Stimulated activated CD8-positive, alpha-beta memory T cell treated with anti-CD3 and anti-CD28 coated beads, Interleukin-2, amount 100 ng/mL, for 48 hours (primary cell): ENCODE data around the gene UBD.

ENCODE experiments used
- DNase-seq, 2 donors: peaks; one replicate each; pipeline ENCODE4 v3.0.0-alpha.2; 2020; ENCODE audit warnings: low read depth in 2 of 2

Gene UBD

DNA sequence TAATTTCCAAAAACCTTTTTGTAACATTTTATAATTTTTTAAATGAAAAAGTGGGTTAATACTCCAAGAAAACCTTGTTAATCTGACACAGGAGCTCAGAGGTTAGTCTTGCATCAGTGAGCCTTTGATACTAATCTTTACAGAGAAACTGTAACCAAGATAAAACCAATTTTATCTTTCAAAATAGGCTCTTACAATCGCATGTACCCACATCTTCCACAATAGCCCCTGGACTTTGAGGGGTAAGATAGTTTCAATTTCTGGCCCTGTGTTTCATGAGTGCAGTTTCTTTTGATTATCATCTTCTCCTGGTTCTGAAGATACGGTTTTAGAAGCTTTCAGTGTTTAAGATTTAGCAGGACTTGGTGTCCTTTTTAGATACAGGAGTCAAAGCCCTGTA is 37.3 kb downstream of the UBD start:
- no peak for DNase-seq

DNA sequence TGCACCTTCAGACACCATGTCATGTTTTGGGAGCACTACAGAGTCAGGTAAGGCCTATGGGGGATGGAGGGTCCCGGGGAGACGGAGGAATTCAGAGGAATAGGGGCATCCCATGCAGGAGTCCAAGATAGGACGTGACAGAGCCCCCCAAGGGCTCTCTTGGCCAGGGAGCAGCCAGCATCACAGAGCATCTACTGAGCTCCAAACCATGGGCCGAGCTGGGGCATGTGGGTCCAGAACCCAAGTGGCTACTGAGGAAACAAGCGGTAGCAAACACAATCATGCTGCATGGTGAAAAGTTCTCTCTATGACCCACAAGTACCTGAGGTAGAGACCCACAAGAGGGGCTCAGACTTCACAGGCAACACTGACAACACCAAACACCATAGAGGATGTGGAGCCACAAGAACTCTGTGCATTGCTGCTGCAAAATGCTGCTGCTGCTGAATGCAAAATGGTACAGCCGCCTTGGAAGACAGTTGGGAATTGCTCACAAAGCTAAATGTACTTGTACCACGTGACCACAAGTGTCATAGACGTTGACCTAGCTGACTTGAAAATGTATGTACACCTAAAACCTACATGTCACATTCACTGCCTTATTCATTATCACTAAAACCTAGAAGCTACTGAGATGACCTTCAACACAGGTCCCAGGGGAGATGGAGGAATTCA is 38.4 kb downstream of the UBD start:
- no peak for DNase-seq

DNA sequence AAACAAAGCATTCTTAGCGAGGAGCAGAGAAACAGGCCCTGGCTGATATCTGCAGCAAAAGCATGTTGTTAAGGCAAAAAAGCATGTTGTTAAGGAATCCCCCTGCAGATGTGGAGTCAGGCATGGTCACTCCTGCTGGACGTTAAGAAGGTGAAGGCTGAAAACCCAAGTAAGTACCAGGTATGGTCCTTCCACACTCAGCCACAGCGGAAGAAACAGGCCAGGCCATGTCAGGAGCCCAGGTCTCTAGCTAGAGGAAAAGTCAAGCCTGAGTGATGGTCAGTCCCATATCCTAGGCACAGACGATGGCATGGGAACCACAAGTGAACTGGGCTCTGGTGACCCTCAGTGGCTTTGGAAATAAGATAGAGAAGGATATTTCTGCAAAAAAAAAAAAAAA is 39.3 kb downstream of the UBD start:
- DNase-seq, result no peak

DNA sequence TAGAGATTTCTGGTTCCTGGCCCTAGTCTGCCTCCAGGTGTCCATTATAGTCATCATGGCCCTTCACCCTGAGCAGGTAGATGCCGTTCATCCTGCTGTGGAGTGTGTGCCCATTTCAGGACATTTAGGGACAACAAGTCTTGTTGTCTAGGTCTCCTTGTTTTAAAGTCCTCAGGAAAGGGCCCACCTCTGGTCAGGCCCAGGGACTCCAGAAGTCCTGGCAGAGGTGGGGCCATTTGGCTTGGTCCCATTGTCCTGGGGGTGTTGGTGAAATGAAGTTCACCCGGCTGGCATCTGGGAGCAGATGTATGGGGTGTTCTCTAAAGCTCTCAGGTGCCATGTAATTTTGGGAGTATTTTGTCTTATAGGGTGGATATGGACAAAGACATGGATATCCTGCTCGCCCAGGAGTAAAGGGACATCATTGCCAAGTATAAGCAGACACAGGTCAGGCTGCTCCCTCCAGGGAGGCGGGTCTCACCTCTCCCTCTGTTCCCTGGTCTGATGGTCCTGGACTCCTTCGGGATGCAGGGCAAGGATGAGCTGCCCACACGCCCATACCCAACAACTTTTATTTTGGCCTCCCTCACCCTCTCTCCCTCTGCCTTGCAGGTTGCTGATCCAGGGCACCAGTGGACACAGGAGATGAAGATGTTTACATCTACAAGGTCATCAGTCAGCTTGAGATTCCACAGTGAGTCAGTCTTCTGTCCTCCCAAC is 40.1 kb downstream of the UBD start:
- no peak for DNase-seq

DNA sequence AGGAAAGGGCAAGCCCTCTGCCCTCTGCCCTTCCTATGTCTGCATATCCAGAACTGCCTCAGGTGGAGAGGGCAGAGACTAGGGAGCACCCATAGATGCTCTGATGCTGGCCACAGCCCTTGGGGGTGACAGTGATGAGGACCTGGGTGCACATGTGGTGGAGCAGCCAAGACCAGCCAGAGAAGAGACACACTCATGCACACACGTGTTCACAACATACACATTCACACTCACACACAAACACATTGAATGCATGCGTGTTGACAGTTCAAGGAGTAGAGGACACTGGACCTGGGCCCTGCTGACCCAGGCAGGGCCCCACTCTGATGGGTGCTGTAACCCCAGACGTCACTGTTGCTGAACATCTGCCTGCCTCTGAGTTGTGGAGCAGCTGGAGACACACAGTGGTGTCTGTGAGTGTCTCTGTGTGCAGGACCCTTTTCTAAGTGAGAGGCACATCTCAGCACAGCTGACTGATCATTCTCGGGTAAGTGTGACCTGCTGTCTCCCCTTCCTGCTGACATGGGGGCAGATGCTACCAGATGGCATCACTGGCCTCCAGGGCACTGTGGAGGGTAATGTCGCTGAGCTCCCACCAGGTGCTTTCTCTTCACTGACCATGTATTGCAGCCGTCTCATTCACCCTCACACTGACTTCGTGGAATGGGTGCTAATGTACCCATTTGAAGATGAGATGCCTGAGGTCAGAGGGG is 41.6 kb downstream of the UBD start:
- DNase-seq, result no peak

DNA sequence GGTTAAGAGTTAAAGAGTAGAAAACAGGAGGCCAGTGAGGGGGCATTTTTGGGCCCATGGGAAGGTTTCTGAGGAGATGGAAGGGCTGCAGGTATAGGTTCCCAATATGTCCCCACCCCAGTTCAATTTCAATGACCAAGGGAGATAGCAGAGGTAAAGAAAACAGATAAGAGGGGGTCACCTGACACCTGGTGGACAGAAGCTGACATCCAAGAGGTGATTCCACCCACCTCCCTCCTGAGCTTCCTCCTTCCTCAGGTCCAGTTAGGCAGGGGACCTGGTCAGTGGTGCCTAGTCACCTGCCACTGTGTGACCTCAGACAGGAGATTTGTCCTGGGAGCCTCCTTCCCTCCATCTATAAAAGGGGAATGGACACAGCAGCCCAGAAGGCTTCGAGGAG is 42.3 kb downstream of the UBD start:
- no peak for DNase-seq

DNA sequence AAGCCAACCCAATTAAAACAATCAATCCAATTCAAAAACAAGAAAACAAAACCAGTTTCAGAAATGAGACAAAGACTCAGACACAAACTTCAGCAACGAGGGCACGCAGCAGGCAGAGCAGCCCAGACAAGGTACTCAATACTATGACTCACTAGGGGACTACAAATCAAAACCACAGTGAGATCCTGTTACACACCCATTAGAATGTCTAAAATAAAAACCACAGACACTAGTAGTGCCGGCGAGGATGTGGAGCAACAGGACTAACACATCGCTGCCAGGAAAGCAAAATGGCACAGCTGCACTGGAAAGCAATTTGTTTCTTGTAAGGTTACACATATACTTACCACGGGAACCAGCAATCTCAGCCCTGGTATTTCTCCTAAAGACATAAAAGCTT is 43.4 kb downstream of the UBD start:
- DNase-seq, result peak in 1 of 2 donors; percentile 5

DNA sequence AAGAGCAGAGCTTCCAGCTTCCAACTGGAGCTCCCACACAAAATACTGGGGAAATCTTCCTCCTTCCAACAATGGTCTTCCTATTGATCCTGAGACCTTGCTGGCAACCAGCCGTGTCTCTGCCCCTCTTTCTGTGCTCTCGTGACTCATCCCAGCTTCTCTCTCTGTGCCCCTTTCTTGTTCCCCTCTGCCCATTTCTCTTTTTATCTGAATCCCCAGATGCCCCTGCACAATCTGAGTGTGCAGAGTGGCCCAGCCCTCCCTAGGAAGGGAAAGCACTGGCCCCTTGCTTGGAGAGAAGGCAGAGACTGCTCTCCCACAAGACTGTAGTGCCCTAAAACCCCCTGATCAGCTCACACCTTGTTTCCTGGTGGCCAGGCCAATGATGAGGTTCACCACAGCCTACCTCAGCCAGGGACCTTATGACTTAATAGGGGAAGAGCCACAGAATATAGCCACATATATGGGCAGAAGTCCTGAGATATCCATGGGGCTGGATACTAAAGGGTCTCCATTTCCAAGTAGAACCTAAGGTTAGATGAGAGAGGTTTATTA is 48.7 kb downstream of the UBD start:
- DNase-seq, result no peak

DNA sequence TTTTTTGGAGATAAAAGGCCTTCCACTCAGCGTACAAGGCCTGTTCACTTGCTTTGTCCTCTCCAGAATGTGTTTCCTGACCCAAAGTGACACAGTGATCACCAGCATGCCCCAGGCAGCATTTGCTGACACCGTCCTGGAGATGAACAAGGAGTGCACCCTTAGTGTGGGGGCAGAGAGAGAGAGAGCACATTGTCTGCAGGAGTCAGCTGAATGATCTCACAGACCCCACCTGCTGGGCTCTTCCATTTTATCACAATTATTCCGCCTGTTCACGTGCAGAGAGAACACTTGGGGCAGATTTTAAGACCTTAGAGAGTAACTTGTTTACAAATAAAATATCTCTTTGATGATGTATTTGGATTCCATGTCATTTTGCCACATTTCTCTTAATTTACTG is 49.3 kb downstream of the UBD start:
- no peak for DNase-seq

DNA sequence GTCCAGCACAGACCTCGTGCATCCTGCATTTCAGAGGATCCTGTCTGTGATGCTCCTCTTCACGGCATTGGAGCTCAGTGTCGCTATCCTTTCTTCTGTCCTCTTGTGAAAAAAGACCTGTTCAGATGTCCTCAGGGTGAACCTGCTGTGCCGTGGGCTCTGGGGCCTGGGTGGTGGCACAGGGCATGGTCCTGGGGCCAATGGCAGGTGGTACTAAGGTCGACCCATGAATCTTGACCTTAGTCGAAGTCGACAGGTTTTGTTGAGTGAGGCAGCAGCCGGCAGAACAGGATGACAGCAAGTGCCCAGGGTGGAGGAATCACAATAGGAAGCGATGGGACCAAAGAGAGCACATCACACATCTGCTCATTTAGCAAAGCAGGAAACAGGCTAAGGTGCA is 49.8 kb downstream of the UBD start:
- no peak for DNase-seq

DNA sequence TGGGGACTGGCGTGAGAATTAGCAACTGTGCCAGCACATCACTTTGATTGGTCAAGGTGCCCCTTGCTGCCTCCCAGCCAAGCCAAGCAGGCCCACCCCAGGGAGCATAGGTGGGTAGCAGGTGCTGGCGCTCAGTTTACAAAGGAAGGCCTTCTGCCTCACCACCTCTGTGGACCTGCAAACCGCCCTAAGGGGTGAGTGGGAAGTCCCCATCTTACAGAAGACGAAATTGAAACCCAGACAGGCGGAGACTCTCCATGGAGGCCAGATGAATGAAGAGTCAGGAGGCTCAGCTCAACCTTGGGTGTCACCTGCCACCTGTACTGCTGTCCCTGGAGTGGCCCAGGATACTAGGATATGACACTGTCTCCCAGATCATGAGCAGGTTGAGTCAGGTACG is 50.3 kb downstream of the UBD start:
- no peak for DNase-seq

DNA sequence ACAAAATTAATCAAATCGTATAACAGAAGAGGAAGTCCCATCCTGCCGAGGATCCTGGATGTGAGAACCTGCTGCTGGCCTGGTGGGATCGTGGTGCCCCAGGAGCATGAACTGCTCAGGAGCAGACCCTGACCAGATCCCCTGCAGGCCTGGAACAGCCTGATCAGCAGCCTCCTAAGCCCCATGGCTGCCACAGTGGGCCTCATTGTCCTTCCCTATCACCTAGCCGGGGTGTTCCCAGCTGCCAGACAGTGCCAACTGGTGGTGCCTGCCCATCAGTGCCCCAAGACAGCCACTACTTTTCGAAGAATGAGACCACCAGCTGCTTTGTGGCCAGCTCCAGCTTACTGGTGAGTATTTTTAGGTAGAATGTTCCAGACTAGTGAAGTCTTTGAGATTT is 52.2 kb downstream of the UBD start:
- no peak for DNase-seq

DNA sequence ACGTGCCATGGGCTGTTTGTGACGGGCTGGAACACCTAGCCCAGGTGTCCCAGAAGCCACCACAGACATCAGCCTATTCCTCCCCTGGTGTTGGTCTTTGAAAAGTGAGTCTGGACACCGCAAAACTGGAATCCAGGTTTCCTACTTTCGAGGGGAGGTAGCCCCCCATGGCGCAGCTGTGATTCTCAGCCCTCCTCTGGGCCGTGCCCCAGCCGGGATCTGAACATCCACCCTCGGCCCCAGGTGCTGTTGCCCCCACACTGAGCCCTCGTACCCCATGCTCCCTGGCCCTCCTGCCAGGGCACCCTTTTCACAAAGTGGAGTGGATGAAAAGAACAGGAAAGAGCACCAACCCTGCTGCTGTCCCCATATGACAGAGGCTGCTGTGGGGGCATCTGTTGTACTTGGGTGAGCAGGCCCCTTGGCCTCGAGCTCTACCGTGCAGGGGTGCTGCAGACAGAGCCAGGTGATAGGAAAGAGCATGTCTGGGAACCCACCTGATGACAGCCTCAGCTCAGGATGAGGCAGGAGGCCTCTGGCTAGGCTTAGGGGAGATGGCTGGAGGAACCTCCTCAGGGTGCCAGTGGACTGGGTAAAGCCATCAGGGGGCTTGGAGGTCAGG is 53.0 kb downstream of the UBD start:
- DNase-seq, result no peak

DNA sequence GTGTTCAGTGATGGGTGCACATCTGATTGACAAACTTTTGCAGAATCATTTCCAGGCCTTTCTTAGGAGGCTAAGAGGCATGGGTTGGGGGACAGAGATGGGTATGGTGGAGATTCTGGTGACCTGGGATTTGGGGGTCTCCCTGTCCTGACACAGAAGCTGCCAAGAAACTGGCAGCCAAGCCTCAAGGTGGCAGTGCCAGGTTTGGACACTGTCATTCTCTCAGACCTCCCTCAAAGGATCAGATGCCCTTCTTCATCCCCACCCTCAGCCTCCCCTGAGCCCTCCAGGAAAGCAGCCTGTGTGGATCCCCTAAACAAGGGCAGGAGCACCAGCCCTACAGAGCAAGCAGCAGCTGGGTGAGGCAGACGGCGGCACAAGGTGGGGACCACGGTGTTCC is 53.7 kb downstream of the UBD start:
- no peak for DNase-seq
